K562 (cell line): ENCODE measurements around the gene RYK. TPM values are rescaled to one million over a fixed set of nuclear protein-coding genes. Genes with fewer than 3 reads are reported as not detected.

Source experiments
- ATAC-seq: fragments of 200-7000 bp; cut with Tn5 transposase; 3 replicates; pipeline ENCODE4 v1.9.1; 2020; ENCODE audit warnings: moderate library complexity
- BruUV-seq: library from RNA; stranded (reverse); fragments of 400-500 nt; replicated peaks from 2 replicates; lab custom pipeline; 2021; lab: Mats Ljungman, UMichigan
- CTCF ChIA-PET: fragments of 300-600 bp; formaldehyde crosslinking; extraction: SDS; loops from one replicate; lab custom pipeline; 2021; ENCODE audit warnings: low intra/inter-chr PET ratio; lab: Yijun Ruan, JAX
- POLR2A ChIA-PET: fragments of 300-600, 350-650 bp; sonication (Branson Sonifier 250); formaldehyde crosslinking; extraction: SDS; loops from one replicate; lab custom pipeline; 2021; ENCODE audit warnings: antibody characterized with exemption, inconsistent platforms; lab: Yijun Ruan, JAX
- DNase-seq, 4 experiments: peaks; one replicate each; pipeline versions ENCODE4 v3.0.0 to v3.0.0-alpha.2; 2011 to 2018; ENCODE audit warnings: low spot score in 3 of 4, mixed read lengths in 3 of 4; ENCODE audit errors: extremely low read depth in 1 of 4
- FAIRE-seq: peaks from 2 replicates; lab custom pipeline; 2011; peaks lifted over from hg19 to GRCh38; lab: Jason Lieb, UNC
- H2AFZ ChIP-seq: 2 replicates; pipeline ENCODE4 v1.6.0; 2011; ENCODE audit warnings: low read depth, low read length, control low read depth, inconsistent platforms
- H3K27ac ChIP-seq: fragments of 200-600 bp; 3 replicates; pipeline ENCODE4 v1.8.0; 2011; ENCODE audit warnings: low read depth, mild to moderate bottlenecking, control low read depth, inconsistent platforms, low read length, moderate library complexity, mixed read lengths; ENCODE audit errors: extremely low read depth
- H3K27me3 ChIP-seq, 2 experiments: fragments of 300-600 bp in 1 of 2; 2 replicates in 1 of 2; 3 replicates in 1 of 2; pipeline versions ENCODE4 v1.6.0 to v1.8.0; 2011; ENCODE audit warnings: inconsistent platforms in 2 of 2, low read length in 2 of 2, mild to moderate bottlenecking in 1 of 2, mixed read lengths in 1 of 2, moderate library complexity in 1 of 2; ENCODE audit not compliant: control insufficient read depth in 2 of 2, insufficient read depth in 2 of 2
- H3K36me3 ChIP-seq: fragments of 300-600 bp; 3 replicates; pipeline ENCODE4 v1.8.0; 2011; ENCODE audit warnings: mild to moderate bottlenecking, low read length, inconsistent platforms; ENCODE audit not compliant: control insufficient read depth, insufficient read depth
- H3K4me1 ChIP-seq, 2 experiments: fragments of 200-600 bp in 1 of 2; replicated peaks in 1 of 2; 2 replicates in 1 of 2; 3 replicates in 1 of 2; pipeline versions ENCODE4 v1.5.1 to v1.8.0; 2011; ENCODE audit warnings: inconsistent platforms in 2 of 2, low read length in 2 of 2, mild to moderate bottlenecking in 1 of 2, mixed read lengths in 1 of 2, moderate library complexity in 1 of 2; ENCODE audit not compliant: control insufficient read depth in 2 of 2, insufficient read depth in 2 of 2
- H3K4me2 ChIP-seq: 2 replicates; pipeline ENCODE4 v1.6.1; 2011; ENCODE audit warnings: low read length, control low read depth, inconsistent platforms, mixed read lengths; ENCODE audit not compliant: insufficient read depth
- H3K4me3 ChIP-seq: fragments of 200-600 bp; sonication (generic), shearing (Covaris generic); 2 replicates; pipeline ENCODE4 v1.5.1; 2016; ENCODE audit warnings: control low read depth, inconsistent platforms
- H3K79me2 ChIP-seq: fragments of 200-600 bp; 3 replicates; pipeline ENCODE4 v1.8.0; 2011; ENCODE audit warnings: low read length, inconsistent platforms; ENCODE audit not compliant: control insufficient read depth, insufficient read depth
- H3K9ac ChIP-seq, 2 experiments: 2 replicates each; pipeline versions ENCODE4 v1.6.0 to v1.6.1; 2011; ENCODE audit warnings: low read depth in 2 of 2, low read length in 2 of 2, control low read depth in 1 of 2, inconsistent platforms in 1 of 2, mild to moderate bottlenecking in 1 of 2, mixed read lengths in 1 of 2; ENCODE audit not compliant: insufficient read depth in 1 of 2
- H3K9me1 ChIP-seq: one replicate; pipeline ENCODE4 v1.6.0; 2011; ENCODE audit warnings: inconsistent platforms, mild to moderate bottlenecking, low read length, moderate library complexity; ENCODE audit not compliant: control insufficient read depth, insufficient read depth
- H3K9me3 ChIP-seq: replicated peaks from 2 replicates; pipeline ENCODE4 v1.5.1; 2011; ENCODE audit warnings: low read depth, low read length, inconsistent platforms; ENCODE audit not compliant: control insufficient read depth, insufficient read depth
- H4K20me1 ChIP-seq: replicated peaks from 2 replicates; pipeline ENCODE4 v1.6.1; 2011; ENCODE audit warnings: low read length, inconsistent platforms, mixed read lengths; ENCODE audit not compliant: control insufficient read depth, insufficient read depth
- ARID1B ChIP-seq: fragments of 450-650 bp; IDR thresholded peaks from 2 replicates; pipeline ENCODE4 v1.6.1; 2016; ENCODE audit warnings: antibody characterized with exemption, mild to moderate bottlenecking, inconsistent platforms
- CBFB ChIP-seq: sonication (generic); formaldehyde crosslinking; IDR thresholded peaks from 2 replicates; pipeline ENCODE4 v1.4.0; 2020; ENCODE audit warnings: mild to moderate bottlenecking, missing genetic modification reagents
- ETS2 ChIP-seq: IDR thresholded peaks from 2 replicates; pipeline ENCODE4 v1.6.1; 2016; ENCODE audit warnings: borderline replicate concordance, missing genetic modification characterization, mild to moderate bottlenecking, moderate library complexity, missing compliant biosample characterization; ENCODE audit not compliant: poor library complexity, severe bottlenecking
- ILF3 ChIP-seq: fragments of 450-650 bp; IDR thresholded peaks from 2 replicates; pipeline ENCODE4 v1.6.1; 2018; ENCODE audit warnings: antibody characterized with exemption, mild to moderate bottlenecking, moderate library complexity, borderline replicate concordance
- KLF16 ChIP-seq: IDR thresholded peaks from 2 replicates; pipeline ENCODE4 v1.6.1; 2016; ENCODE audit warnings: antibody characterized with exemption
- TFAM ChIP-seq: fragments of 250-450 bp; sonication (Bioruptor Pico); conservative IDR thresholded peaks from 2 replicates; pipeline ENCODE4 v1.5.0; 2021; ENCODE audit warnings: mild to moderate bottlenecking, moderate library complexity
- XRCC4 ChIP-seq: IDR thresholded peaks from one replicate; pipeline ENCODE4 v1.6.1; 2011; ENCODE audit not compliant: insufficient read depth, insufficient read length; ENCODE audit errors: extremely low read depth
- ZBED1 ChIP-seq: IDR thresholded peaks from 2 replicates; pipeline ENCODE4 v1.6.1; 2014
- ZNF444 ChIP-seq: fragments of 250-450 bp; sonication (Bioruptor Pico); IDR thresholded peaks from 2 replicates; pipeline ENCODE4 v1.4.0; 2020; ENCODE audit warnings: mild to moderate bottlenecking, moderate library complexity
- ZNF695 ChIP-seq: fragments of 450-650 bp; formaldehyde crosslinking; IDR thresholded peaks from 2 replicates; pipeline ENCODE4 v1.4.0; 2020; ENCODE audit warnings: mild to moderate bottlenecking, moderate library complexity
- WGBS: fragments of 100-300 bp; shearing (Covaris generic); methylation state at CpG from one replicate; pipeline ENCODE4 v1.1.6; 2016; ENCODE audit warnings: low coverage, mixed read lengths; ENCODE audit not compliant: insufficient coverage; ENCODE audit errors: missing lambda C conversion rate; 5-methylcytosine and 5-hydroxymethylcytosine counted together
- in situ Hi-C: fragments of 300-500 bp; cut with MboI; formaldehyde crosslinking; loops from 4 replicates; pipeline ENCODE4 v1.15.0; 2018; ENCODE audit warnings: inconsistent platforms, mixed read lengths
- intact Hi-C: fragments of 100-400 bp; cut with micrococcal nuclease; formaldehyde crosslinking; loops from 2 replicates; pipeline ENCODE4 v1.14.2; 2022
- polyA plus RNA-seq, 8 experiments: library from polyadenylated mRNA; depleted of rRNA in 4 of 8; stranded (reverse) in 5 of 8; unstranded in 3 of 8; fragments of >200 nt; fragmentation: Nextera tagmentation in 2 of 8; fragmentation: Illumina TruSeq in 1 of 8; extraction: Ambion mirVana in 2 of 8; extraction: Trizol in 1 of 8; gene quantifications; 2 replicates each; pipeline versions ENCODE4 v1.2.1 to v1.2.3, GENCODE V29; 2011 to 2014; ENCODE audit warnings: inconsistent platforms in 1 of 8, missing spikeins in 1 of 8
- total RNA-seq, 7 experiments: library from RNA; depleted of rRNA in 6 of 7; stranded (reverse); fragments of >200 nt in 6 of 7; fragmentation: Illumina TruSeq in 2 of 7; extraction: Trizol in 2 of 7; gene quantifications; 2 replicates each; pipeline versions ENCODE4 v1.2.1 to v1.2.3, GENCODE V29; 2011 to 2021; ENCODE audit warnings: low replicate concordance in 1 of 7
- TF ChIP-seq, protein P1 (sequence below): IDR thresholded peaks from 2 replicates; pipeline ENCODE4 v1.6.1; 2016; ENCODE audit warnings: missing genetic modification characterization, missing compliant biosample characterization
- TF ChIP-seq, protein P2 (sequence below): fragments of 450-650 bp; IDR thresholded peaks from 2 replicates; pipeline ENCODE4 v1.6.1; 2016; ENCODE audit warnings: antibody characterized with exemption
- TF ChIP-seq, protein P3 (sequence below): sonication (generic); formaldehyde crosslinking; IDR thresholded peaks from 2 replicates; pipeline ENCODE4 v1.8.1; 2023; ENCODE audit warnings: mild to moderate bottlenecking, missing genetic modification reagents

RYK gene
- total and polyA plus RNA-seq, 9 of the 15 experiments (the other 6 are each of a cell fraction or from before 2014, with no cell fraction given), result 4.2 to 29.5 (median 16.6) TPM

DNA sequence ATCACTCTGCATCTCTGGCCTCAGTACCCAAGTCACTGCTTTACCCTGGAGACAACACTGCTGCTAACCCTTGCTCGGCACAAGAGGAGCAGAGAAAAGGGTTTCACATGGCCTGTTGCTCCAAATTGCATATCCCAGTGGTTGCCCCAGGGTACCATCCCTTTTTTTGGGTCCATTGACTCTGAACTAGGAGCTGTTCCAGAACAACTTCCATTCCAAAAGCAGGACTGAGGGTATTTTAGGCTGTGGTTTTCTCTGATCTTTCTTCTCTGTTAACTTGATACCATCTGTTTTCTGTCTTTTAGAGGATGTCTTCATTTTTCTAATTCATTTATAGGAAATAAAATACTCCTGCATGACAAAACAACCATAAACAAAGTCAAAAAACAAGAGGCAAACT lies 17.3 kb upstream of the RYK start:
- Histone ChIP-seq H3K27me3 (peaks cover 8 to 15% of the 10 kb centered on the region in 2 experiments; a peak in 3 of 5 replicates), H3K9ac (no peak overlapping the region), H4K20me1 (no peaks in the 10 kb centered on the region), H3K27ac (no peak overlapping the region), H3K4me1 (no peaks in the 10 kb centered on the region), H3K4me2 (no peak overlapping the region), H3K4me3 (no peak overlapping the region), H3K9me1 (no peaks in the 10 kb centered on the region), H2AFZ (no peak overlapping the region), H3K79me2 (no peaks in the 10 kb centered on the region), H3K36me3 (no peaks in the 10 kb centered on the region), H3K9me3 (no peaks in the 10 kb centered on the region)
- ChIA-PET CTCF (no interaction called here), POLR2A (no interaction called here)
- no peak for ATAC-seq
- TF ChIP-seq, protein P1, sequence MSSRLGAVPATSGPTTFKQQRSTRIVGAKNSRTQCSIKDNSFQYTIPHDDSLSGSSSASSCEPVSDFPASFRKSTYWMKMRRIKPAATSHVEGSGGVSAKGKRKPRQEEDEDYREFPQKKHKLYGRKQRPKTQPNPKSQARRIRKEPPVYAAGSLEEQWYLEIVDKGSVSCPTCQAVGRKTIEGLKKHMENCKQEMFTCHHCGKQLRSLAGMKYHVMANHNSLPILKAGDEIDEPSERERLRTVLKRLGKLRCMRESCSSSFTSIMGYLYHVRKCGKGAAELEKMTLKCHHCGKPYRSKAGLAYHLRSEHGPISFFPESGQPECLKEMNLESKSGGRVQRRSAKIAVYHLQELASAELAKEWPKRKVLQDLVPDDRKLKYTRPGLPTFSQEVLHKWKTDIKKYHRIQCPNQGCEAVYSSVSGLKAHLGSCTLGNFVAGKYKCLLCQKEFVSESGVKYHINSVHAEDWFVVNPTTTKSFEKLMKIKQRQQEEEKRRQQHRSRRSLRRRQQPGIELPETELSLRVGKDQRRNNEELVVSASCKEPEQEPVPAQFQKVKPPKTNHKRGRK (tag), result no peak
- TF ChIP-seq ZNF444 (CRISPR knock-in tag) (no peak), ARID1B (no peak), ZBED1 (no peak), ILF3 (no peak), CBFB (no peak), TFAM (CRISPR knock-in tag) (no peak), ETS2 (tag) (no peak), XRCC4 (no peak), ZNF695 (CRISPR knock-in tag) (no peak), KLF16 (no peak)
- TF ChIP-seq, protein P2, sequence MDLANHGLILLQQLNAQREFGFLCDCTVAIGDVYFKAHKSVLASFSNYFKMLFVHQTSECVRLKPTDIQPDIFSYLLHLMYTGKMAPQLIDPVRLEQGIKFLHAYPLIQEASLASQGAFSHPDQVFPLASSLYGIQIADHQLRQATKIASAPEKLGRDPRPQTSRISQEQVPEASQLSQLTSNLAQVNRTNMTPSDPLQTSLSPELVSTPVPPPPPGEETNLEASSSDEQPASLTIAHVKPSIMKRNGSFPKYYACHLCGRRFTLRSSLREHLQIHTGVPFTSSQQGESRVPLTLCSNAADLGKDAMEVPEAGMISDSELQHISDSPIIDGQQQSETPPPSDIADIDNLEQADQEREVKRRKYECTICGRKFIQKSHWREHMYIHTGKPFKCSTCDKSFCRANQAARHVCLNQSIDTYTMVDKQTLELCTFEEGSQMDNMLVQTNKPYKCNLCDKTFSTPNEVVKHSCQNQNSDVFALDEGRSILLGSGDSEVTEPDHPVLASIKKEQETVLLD, result no peak
- TF ChIP-seq, protein P3, sequence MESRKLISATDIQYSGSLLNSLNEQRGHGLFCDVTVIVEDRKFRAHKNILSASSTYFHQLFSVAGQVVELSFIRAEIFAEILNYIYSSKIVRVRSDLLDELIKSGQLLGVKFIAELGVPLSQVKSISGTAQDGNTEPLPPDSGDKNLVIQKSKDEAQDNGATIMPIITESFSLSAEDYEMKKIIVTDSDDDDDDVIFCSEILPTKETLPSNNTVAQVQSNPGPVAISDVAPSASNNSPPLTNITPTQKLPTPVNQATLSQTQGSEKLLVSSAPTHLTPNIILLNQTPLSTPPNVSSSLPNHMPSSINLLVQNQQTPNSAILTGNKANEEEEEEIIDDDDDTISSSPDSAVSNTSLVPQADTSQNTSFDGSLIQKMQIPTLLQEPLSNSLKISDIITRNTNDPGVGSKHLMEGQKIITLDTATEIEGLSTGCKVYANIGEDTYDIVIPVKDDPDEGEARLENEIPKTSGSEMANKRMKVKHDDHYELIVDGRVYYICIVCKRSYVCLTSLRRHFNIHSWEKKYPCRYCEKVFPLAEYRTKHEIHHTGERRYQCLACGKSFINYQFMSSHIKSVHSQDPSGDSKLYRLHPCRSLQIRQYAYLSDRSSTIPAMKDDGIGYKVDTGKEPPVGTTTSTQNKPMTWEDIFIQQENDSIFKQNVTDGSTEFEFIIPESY, result no peak
- in situ Hi-C loops, result no loop called here
- no peak for DNase-seq
- no peak for FAIRE-seq
- intact Hi-C loops, result no loop called here
- 0% methylated on average over 1 of the region's 1 CpG for WGBS
- no TSS peak for BruUV-seq
